ENCODE results near the gene FAM199X. TPM values are rescaled to one million over a fixed set of nuclear protein-coding genes. Genes with fewer than 3 reads are reported as not detected.

FAM199X gene
- 12.2 and 12.8 TPM in 2 replicates for total RNA-seq

DNA sequence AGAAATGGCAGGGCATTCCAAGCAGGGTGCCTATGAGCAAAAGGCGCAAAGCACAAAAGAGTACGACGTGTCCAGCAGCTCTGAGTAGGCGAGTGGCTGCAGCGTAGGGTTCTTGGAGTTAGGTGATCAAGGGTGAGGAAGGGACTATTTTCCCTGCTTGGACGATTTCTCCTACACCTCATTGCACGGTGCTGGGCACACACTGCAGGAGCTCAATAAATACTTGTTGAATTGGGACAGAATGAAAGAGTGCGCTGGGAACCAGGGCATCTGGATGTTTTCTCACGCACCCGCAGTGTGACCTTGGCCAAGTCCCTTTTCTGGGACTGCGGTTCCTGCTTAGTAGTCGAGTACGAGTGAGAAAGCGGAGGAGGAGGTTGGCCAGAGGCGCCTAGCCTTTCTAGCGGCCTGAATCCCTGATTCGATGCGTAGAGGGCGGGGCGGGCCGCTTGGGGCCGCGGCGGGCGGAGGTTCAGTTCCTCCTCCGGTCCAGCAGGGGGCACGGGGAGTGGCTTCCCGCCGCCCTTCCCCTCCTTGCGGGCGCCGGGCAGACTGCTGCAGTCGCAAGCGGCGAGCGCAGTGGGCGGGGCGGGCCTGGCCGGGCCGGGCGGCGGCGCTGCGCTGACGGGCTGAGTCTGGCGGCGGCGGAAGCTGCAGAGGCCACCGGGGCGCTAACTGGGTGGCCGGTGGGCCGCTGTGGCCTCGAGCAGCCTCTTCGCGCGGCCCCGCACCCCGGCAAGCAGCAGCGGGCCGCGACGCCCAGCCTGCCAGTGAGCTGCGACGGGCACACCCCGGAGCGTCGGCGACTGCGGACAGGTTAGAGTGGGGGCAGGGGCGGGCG is at the start of gene FAM199X:
Gene FAM199X (plus strand): TSS at position 560 of the 841 bp plus-strand sequence. CDS start 333 bp downstream, outside the sequence.

GRCh38 chrX:104156630-104157529 is 9.4 kb upstream of the FAM199X start, which contains the start of gene SLC25A53:
Gene SLC25A53 (minus strand): TSS chrX:104157009. CDS start chrX:104105257, 51,752 bp downstream.

Other genes with a start within 250 kb of the FAM199X start
- gene TMSB15B, start 203.8 kb upstream of the FAM199X start, total RNA-seq: 2.1 and 2.7 TPM in 2 replicates
- gene H2BW1, start 152.7 kb upstream of the FAM199X start, total RNA-seq: not detected in 2 replicates
- gene H2BW2, start 126.5 kb upstream of the FAM199X start, total RNA-seq: not detected in 2 replicates
- 3.3 and 3.4 TPM in 2 replicates for gene TMSB15C, start 90.2 kb upstream of the FAM199X start, total RNA-seq
- gene ZCCHC18, start 53.9 kb upstream of the FAM199X start, total RNA-seq: 0.55 and 0.57 TPM in 2 replicates
- 10.1 and 11.0 TPM in 2 replicates for gene SLC25A53, start 9.4 kb upstream of the FAM199X start, total RNA-seq
- gene ESX1, start 88.5 kb downstream of the FAM199X start, total RNA-seq: not detected in 2 replicates

Measured in smooth muscle cell of bladder (primary cell).